Loucy (cell line): ENCODE results near the gene FLOT1.

ENCODE experiments used
- H2AFZ ChIP-seq: fragments of 200-600 bp; sonication (generic); 2 replicates; pipeline ENCODE4 v1.6.0; 2016; ENCODE audit warnings: antibody characterized with exemption, mild to moderate bottlenecking, low read length, moderate library complexity
- H3F3A ChIP-seq: fragments of 200-600 bp; 2 replicates; pipeline ENCODE4 v1.6.0; 2016; ENCODE audit warnings: antibody characterized with exemption, low read depth, mild to moderate bottlenecking
- H3K27me3 ChIP-seq: fragments of 200-600 bp; sonication (generic); 2 replicates; pipeline ENCODE4 v1.6.1; 2014; ENCODE audit warnings: low read length, mild to moderate bottlenecking; ENCODE audit not compliant: insufficient read depth, poor library complexity, severe bottlenecking
- H3K36me3 ChIP-seq: fragments of 200-600 bp; sonication (generic); 2 replicates; pipeline ENCODE4 v1.6.1; 2016; ENCODE audit warnings: low read length; ENCODE audit not compliant: insufficient read depth
- H3K4me1 ChIP-seq: fragments of 200-600 bp; sonication (generic); 2 replicates; pipeline ENCODE4 v1.5.1; 2014; ENCODE audit warnings: low read length, mild to moderate bottlenecking; ENCODE audit not compliant: insufficient read depth, poor library complexity, severe bottlenecking
- H3K4me2 ChIP-seq: fragments of 200-600 bp; sonication (generic); 2 replicates; pipeline ENCODE4 v1.6.0; 2014; ENCODE audit warnings: antibody characterized with exemption, low read length, low read depth, mild to moderate bottlenecking; ENCODE audit not compliant: poor library complexity, severe bottlenecking
- H3K4me3 ChIP-seq: fragments of 200-600 bp; sonication (generic); 2 replicates; pipeline ENCODE4 v1.5.1; 2014; ENCODE audit warnings: low read length, mild to moderate bottlenecking, mixed read lengths; ENCODE audit not compliant: poor library complexity, severe bottlenecking
- H3K79me2 ChIP-seq: fragments of 200-600 bp; sonication (generic); 2 replicates; pipeline ENCODE4 v1.6.1; 2014; ENCODE audit warnings: low read length; ENCODE audit not compliant: insufficient read depth
- H3K9ac ChIP-seq: fragments of 200-600 bp; sonication (generic); 2 replicates; pipeline ENCODE4 v1.6.0; 2014; ENCODE audit warnings: mild to moderate bottlenecking, low read depth, low read length, moderate library complexity; ENCODE audit not compliant: poor library complexity, severe bottlenecking
- H3K9me2 ChIP-seq: fragments of 200-600 bp; sonication (generic); replicated peaks from 2 replicates; pipeline ENCODE4 v1.6.1; 2016; ENCODE audit warnings: low read depth, low read length, mixed read lengths
- H3K9me3 ChIP-seq: fragments of 200-600 bp; sonication (generic); 2 replicates; pipeline ENCODE4 v1.6.1; 2014; ENCODE audit warnings: mild to moderate bottlenecking, antibody characterized with exemption, low read length, low read depth; ENCODE audit not compliant: insufficient read depth
- H4K20me1 ChIP-seq: fragments of 200-600 bp; sonication (generic); 2 replicates; pipeline ENCODE4 v1.6.0; 2014; ENCODE audit warnings: antibody characterized with exemption, low read length, mild to moderate bottlenecking; ENCODE audit not compliant: insufficient read depth, poor library complexity, severe bottlenecking
- CTCF ChIP-seq: fragments of 200-600 bp; sonication (generic); conservative IDR thresholded peaks from 2 replicates; pipeline ENCODE4 v1.5.1; 2014; ENCODE audit warnings: mild to moderate bottlenecking, antibody characterized with exemption, low read length
- EZH2phosphoT487 ChIP-seq: fragments of 200-600 bp; IDR thresholded peaks from 2 replicates; pipeline ENCODE4 v1.6.1; 2018; ENCODE audit warnings: antibody characterized with exemption, mild to moderate bottlenecking, moderate library complexity, borderline replicate concordance

FLOT1 gene

GRCh38 chr6:30683980-30684338 is 58.5 kb downstream of the FLOT1 start:
- Histone ChIP-seq H4K20me1 (peaks cover 49% of the 10 kb centered on the region), H3K36me3 (no peaks in the 10 kb centered on the region; the same call in 1 of the 2 replicates), H3K27me3 (no peaks in the 10 kb centered on the region), H3K4me3 (peak overlapping the region; percentile 97), H2AFZ (no peak overlapping the region), H3K4me1 (peaks cover 57% of the 10 kb centered on the region), H3F3A (peaks cover 5% of the 10 kb centered on the region), H3K9ac (peak overlapping the region; percentile 96), H3K9me3 (no peaks in the 10 kb centered on the region), H3K79me2 (peaks cover 95% of the 10 kb centered on the region), H3K9me2 (no peaks in the 10 kb centered on the region), H3K4me2 (peak overlapping the region; percentile 97)
- no peak for TF ChIP-seq EZH2phosphoT487
- no peak for TF ChIP-seq CTCF

GRCh38 chr6:30683183-30683979 is 59.1 kb downstream of the FLOT1 start:
- peak overlapping the region; percentile 97 for H3K4me2 ChIP-seq
- H4K20me1 ChIP-seq = peaks cover 53% of the 10 kb centered on the region
- H3K9me3 ChIP-seq = no peaks in the 10 kb centered on the region
- H3K4me3 ChIP-seq = peak overlapping the region; percentile 97
- H3F3A ChIP-seq = peaks cover 5% of the 10 kb centered on the region
- no peaks in the 10 kb centered on the region for H3K9me2 ChIP-seq
- H2AFZ ChIP-seq = no peak overlapping the region
- H3K79me2 ChIP-seq = peaks cover 95% of the 10 kb centered on the region
- no peaks in the 10 kb centered on the region for H3K27me3 ChIP-seq
- peaks cover 56% of the 10 kb centered on the region for H3K4me1 ChIP-seq
- peak overlapping the region; percentile 96 for H3K9ac ChIP-seq
- peaks cover 5% of the 10 kb centered on the region; the same call in 1 of the 2 replicates for H3K36me3 ChIP-seq
- TF ChIP-seq EZH2phosphoT487 = no peak
- no peak for TF ChIP-seq CTCF

- no peaks in the 10 kb centered on the region for H3K9me3 ChIP-seq
- H3F3A ChIP-seq = peaks cover 5% of the 10 kb centered on the region
- peak overlapping the region; percentile 96 for H3K9ac ChIP-seq
- peaks cover 13% of the 10 kb centered on the region; the same call in 1 of the 2 replicates for H3K36me3 ChIP-seq
- H3K79me2 ChIP-seq = peaks cover 93% of the 10 kb centered on the region
- H3K4me2 ChIP-seq = peak overlapping the region; percentile 97
- no peaks in the 10 kb centered on the region for H3K9me2 ChIP-seq
- H3K27me3 ChIP-seq = no peaks in the 10 kb centered on the region
- TF ChIP-seq EZH2phosphoT487 (no peak), CTCF (no peak)
- peak overlapping the region; percentile 97 for H3K4me3 ChIP-seq
- peaks cover 58% of the 10 kb centered on the region for H4K20me1 ChIP-seq
- no peak overlapping the region for H2AFZ ChIP-seq
- H3K4me1 ChIP-seq = peaks cover 46% of the 10 kb centered on the region
Observed at GRCh38 chr6:30682143-30683117, 60.1 kb downstream of the FLOT1 start.
